HUES48 (cell line): ENCODE results near the gene FOXD3.

Experiments used
- H3K27ac ChIP-seq: one replicate; pipeline ENCODE4 v1.7.0; 2013; ENCODE audit warnings: low read depth, low read length, inconsistent platforms
- H3K27me3 ChIP-seq: 2 replicates; pipeline ENCODE4 v1.6.1; 2013; ENCODE audit warnings: mild to moderate bottlenecking, low read length; ENCODE audit not compliant: control insufficient read depth, insufficient read depth
- H3K36me3 ChIP-seq: 2 replicates; pipeline ENCODE4 v1.6.1; 2013; ENCODE audit warnings: low read length; ENCODE audit not compliant: control insufficient read depth, insufficient read depth
- H3K4me1 ChIP-seq: 2 replicates; pipeline ENCODE4 v1.6.1; 2013; ENCODE audit warnings: mild to moderate bottlenecking, low read length; ENCODE audit not compliant: control insufficient read depth, insufficient read depth
- H3K4me3 ChIP-seq: 2 replicates; pipeline ENCODE4 v1.5.1; 2013; ENCODE audit warnings: mild to moderate bottlenecking, low read depth, low read length
- H3K9ac ChIP-seq: 2 replicates; pipeline ENCODE4 v1.6.1; 2013; ENCODE audit warnings: mild to moderate bottlenecking, low read depth, low read length, moderate library complexity
- H3K9me3 ChIP-seq: 2 replicates; pipeline ENCODE4 v1.6.1; 2013; ENCODE audit warnings: low read length; ENCODE audit not compliant: control insufficient read depth, insufficient read depth

The FOXD3 gene

GRCh38 chr1:63322114-63322943 lies at the start of gene FOXD3:
Gene FOXD3, plus strand, starts transcription at chr1:63322567. Its CDS starts 492 bp downstream, at chr1:63323059.
- Histone ChIP-seq H3K36me3 (no peaks in the 10 kb centered on the region), H3K4me1 (peaks cover 50% of the 10 kb centered on the region), H3K9me3 (no peaks in the 10 kb centered on the region), H3K27ac (peak within 1 kb of the TSS; percentile 90), H3K4me3 (peak within 1 kb of the TSS; percentile 81), H3K27me3 (peaks cover 80% of the 10 kb centered on the region), H3K9ac (peak within 1 kb of the TSS; percentile 54; the same call in 1 of the 2 replicates)

DNA sequence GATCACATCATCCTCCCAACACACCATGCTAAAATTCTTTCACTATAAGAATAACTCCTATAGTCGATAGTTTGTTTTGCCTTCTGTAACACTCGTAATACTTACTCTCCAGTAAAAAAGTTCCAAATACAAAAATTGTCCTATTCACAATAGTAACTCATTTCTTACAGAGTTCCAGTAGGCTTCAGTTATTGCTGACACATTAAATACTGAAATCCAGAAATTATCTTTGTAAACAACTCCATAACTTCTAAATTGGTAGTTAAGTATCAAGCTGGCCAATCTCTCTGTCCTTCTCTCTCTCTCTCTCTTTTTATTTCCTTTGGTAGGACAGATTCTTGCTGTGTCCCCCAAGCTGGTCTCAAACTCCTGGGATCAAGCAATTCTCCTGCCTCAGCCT lies 49.6 kb upstream of the FOXD3 start:
- Histone ChIP-seq H3K27me3 (no peaks in the 10 kb centered on the region), H3K4me1 (peaks cover 22% of the 10 kb centered on the region), H3K9me3 (no peaks in the 10 kb centered on the region), H3K36me3 (no peaks in the 10 kb centered on the region), H3K27ac (no peak overlapping the region), H3K4me3 (no peak overlapping the region), H3K9ac (no peak overlapping the region)

GRCh38 chr1:63274371-63274770 lies 48.0 kb upstream of the FOXD3 start:
- Histone ChIP-seq H3K4me3 (no peak overlapping the region), H3K9me3 (no peaks in the 10 kb centered on the region), H3K4me1 (peaks cover 21% of the 10 kb centered on the region), H3K9ac (no peak overlapping the region), H3K27me3 (no peaks in the 10 kb centered on the region), H3K36me3 (no peaks in the 10 kb centered on the region), H3K27ac (no peak overlapping the region)

- Histone ChIP-seq H3K4me1 (peaks cover 18% of the 10 kb centered on the region), H3K9me3 (no peaks in the 10 kb centered on the region), H3K4me3 (no peak overlapping the region), H3K27ac (no peak overlapping the region), H3K36me3 (no peaks in the 10 kb centered on the region), H3K27me3 (no peaks in the 10 kb centered on the region), H3K9ac (no peak overlapping the region)
These were observed 47.4 kb upstream of the FOXD3 start for GRCh38 chr1:63274979-63275378.

DNA sequence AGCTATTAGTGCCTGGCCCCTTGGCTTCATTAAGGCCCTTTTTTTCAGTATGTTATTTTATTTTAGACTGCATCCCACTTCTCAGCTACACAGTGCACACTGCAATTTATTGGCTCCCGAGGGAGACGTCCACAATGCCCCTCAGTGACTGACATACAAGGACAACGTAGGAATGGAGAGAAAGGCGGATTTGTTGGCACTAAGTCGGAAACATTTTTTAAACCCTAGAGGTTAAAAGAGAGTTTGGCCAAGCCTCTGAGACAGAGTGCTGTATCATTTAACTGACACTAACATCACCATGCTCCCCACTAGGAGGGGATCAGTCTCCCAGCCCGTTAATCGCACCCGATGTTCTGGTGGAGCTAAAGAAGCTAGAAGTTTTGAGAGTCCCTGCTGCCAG lies 45.7 kb upstream of the FOXD3 start:
- H3K9ac ChIP-seq: no peak overlapping the region
- H3K27me3 ChIP-seq: no peaks in the 10 kb centered on the region
- no peak overlapping the region for H3K4me3 ChIP-seq
- no peaks in the 10 kb centered on the region for H3K9me3 ChIP-seq
- no peaks in the 10 kb centered on the region for H3K36me3 ChIP-seq
- peaks cover 18% of the 10 kb centered on the region for H3K4me1 ChIP-seq
- no peak overlapping the region for H3K27ac ChIP-seq

DNA sequence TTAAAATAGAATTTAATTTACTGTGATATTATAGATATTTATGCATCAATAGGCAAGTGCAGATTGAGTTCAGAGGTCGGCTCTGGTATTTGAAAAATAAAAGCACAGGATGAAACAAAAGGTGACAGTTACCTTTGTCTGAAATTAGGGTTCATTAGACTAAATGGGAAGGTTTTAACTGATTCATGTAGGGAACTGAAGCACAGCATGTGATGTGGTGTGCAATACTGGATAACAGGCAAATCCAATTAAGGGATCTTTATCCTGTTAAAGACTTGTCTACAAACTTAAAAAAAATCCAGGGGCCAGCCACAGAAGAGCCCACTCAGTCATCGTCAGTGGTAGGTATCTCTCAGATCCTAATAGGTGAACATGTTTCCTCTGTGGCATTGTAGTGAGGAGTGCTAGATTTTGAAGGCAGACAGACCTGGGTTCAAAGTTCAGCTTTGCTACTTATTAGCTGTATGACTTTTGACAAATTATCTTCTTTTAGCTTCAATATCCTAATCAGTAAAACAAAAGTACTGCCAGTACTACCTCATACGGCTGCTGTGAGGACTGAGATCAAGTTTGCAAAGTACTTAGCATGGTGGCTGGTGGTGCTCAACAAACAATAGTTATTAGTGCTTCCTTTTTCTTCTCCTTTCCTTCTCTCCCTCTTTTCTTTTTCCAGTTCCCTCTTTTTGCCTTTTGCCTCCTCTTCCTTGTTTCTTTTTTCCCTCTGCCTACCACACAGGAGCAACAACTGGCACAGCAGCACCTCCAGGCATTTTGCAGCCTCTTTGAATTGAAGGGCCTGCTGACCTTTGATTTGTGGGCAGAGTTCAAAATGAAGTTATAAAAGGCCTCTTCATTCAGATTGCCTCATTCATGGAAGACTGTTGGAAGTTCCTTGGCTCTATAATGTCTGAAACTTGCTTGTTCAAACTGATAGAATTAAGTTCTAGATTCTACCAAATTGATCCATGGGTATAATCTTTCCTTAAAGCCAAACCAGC lies 44.9 kb upstream of the FOXD3 start:
- H3K4me3 ChIP-seq: no peak overlapping the region
- no peaks in the 10 kb centered on the region for H3K27me3 ChIP-seq
- H3K27ac ChIP-seq: no peak overlapping the region
- H3K4me1 ChIP-seq: peaks cover 18% of the 10 kb centered on the region
- H3K9ac ChIP-seq: no peak overlapping the region
- no peaks in the 10 kb centered on the region for H3K36me3 ChIP-seq
- no peaks in the 10 kb centered on the region for H3K9me3 ChIP-seq

- no peaks in the 10 kb centered on the region for H3K27me3 ChIP-seq
- H3K4me1 ChIP-seq: peaks cover 14% of the 10 kb centered on the region
- no peak overlapping the region for H3K27ac ChIP-seq
- H3K36me3 ChIP-seq: no peaks in the 10 kb centered on the region
- H3K9me3 ChIP-seq: no peaks in the 10 kb centered on the region
- no peak overlapping the region for H3K9ac ChIP-seq
- H3K4me3 ChIP-seq: no peak overlapping the region
These were observed 40.6 kb upstream of the FOXD3 start for GRCh38 chr1:63281753-63282152.

- Histone ChIP-seq H3K9me3 (peaks cover 5% of the 10 kb centered on the region), H3K27me3 (no peaks in the 10 kb centered on the region), H3K4me3 (no peak overlapping the region), H3K9ac (no peak overlapping the region), H3K27ac (no peak overlapping the region), H3K4me1 (peaks cover 3% of the 10 kb centered on the region), H3K36me3 (no peaks in the 10 kb centered on the region)
These were observed 33.2 kb upstream of the FOXD3 start for GRCh38 chr1:63289135-63289534.

- peak overlapping the region; percentile 24 for H3K9ac ChIP-seq
- H3K27me3 ChIP-seq: no peaks in the 10 kb centered on the region
- H3K36me3 ChIP-seq: no peaks in the 10 kb centered on the region
- H3K9me3 ChIP-seq: peaks cover under 1% of the 10 kb centered on the region; the same call in 1 of the 2 replicates
- H3K4me1 ChIP-seq: peaks cover 34% of the 10 kb centered on the region
- peak overlapping the region; percentile 1; the same call in 1 of the 2 replicates for H3K4me3 ChIP-seq
- H3K27ac ChIP-seq: peak overlapping the region; percentile 91
These were observed 27.4 kb upstream of the FOXD3 start for GRCh38 chr1:63294803-63295594.

- Histone ChIP-seq H3K9me3 (no peaks in the 10 kb centered on the region), H3K36me3 (no peaks in the 10 kb centered on the region), H3K27me3 (no peaks in the 10 kb centered on the region), H3K9ac (no peak overlapping the region), H3K4me1 (peaks cover 31% of the 10 kb centered on the region), H3K27ac (peak overlapping the region; percentile 93), H3K4me3 (peak overlapping the region; percentile 20; the same call in 1 of the 2 replicates)
These were observed 18.0 kb upstream of the FOXD3 start for GRCh38 chr1:63304410-63304809.
